Left forelimb (tissue), 1 donor: ENCODE data around the gene PLEKHA8.

ENCODE experiments used
- DNase-seq: peaks from one replicate; pipeline ENCODE4 v3.0.0-alpha.2; 2018; ENCODE audit warnings: low spot score

PLEKHA8 gene

GRCh38 chr7:30146127-30146612 is 118.0 kb downstream of the PLEKHA8 start:
- no peak for DNase-seq

- DNase-seq: no peak
Measured at GRCh38 chr7:30147223-30147622, 119.0 kb downstream of the PLEKHA8 start.

GRCh38 chr7:30147785-30148184 is 119.6 kb downstream of the PLEKHA8 start:
- DNase-seq: no peak

- DNase-seq: no peak
Measured at GRCh38 chr7:30148426-30148825, 120.2 kb downstream of the PLEKHA8 start.

GRCh38 chr7:30148951-30149459 is 120.8 kb downstream of the PLEKHA8 start:
- no peak for DNase-seq

- DNase-seq: no peak
Measured at GRCh38 chr7:30149640-30150272, 121.5 kb downstream of the PLEKHA8 start.

GRCh38 chr7:30150711-30151110 is 122.5 kb downstream of the PLEKHA8 start:
- DNase-seq: no peak

- DNase-seq: no peak
Measured at GRCh38 chr7:30154111-30154587, 125.9 kb downstream of the PLEKHA8 start.

- no peak for DNase-seq
Measured at GRCh38 chr7:30155481-30155880, 127.3 kb downstream of the PLEKHA8 start.

GRCh38 chr7:30157204-30157603 is 129.0 kb downstream of the PLEKHA8 start:
- no peak for DNase-seq

GRCh38 chr7:30159163-30159562 is 131.0 kb downstream of the PLEKHA8 start:
- DNase-seq: no peak

GRCh38 chr7:30159698-30160143 is 131.5 kb downstream of the PLEKHA8 start:
- no peak for DNase-seq

GRCh38 chr7:30160329-30160728 is 132.1 kb downstream of the PLEKHA8 start:
- no peak for DNase-seq

- no peak for DNase-seq
Measured at GRCh38 chr7:30162133-30162532, 133.9 kb downstream of the PLEKHA8 start.

- no peak for DNase-seq
Measured at GRCh38 chr7:30162622-30163124, 134.5 kb downstream of the PLEKHA8 start.

- DNase-seq: no peak
Measured at GRCh38 chr7:30163231-30163894, 135.2 kb downstream of the PLEKHA8 start.

- DNase-seq: no peak
Measured at GRCh38 chr7:30164567-30164966, 136.4 kb downstream of the PLEKHA8 start.

- DNase-seq: no peak
Measured at GRCh38 chr7:30165590-30165989, 137.4 kb downstream of the PLEKHA8 start.

- DNase-seq: no peak
Measured at GRCh38 chr7:30166155-30166840, 138.1 kb downstream of the PLEKHA8 start.

- no peak for DNase-seq
Measured at GRCh38 chr7:30166841-30167235, 138.6 kb downstream of the PLEKHA8 start.

GRCh38 chr7:30167901-30168300 is 139.7 kb downstream of the PLEKHA8 start:
- no peak for DNase-seq

- no peak for DNase-seq
Measured at GRCh38 chr7:30168835-30169573, 140.8 kb downstream of the PLEKHA8 start.
